KOPT-K1 (cell line): ENCODE measurements around the gene SLC7A8.
A peak's percentile ranks its signal among the peaks of the same experiment; 100 is the strongest.

Experiments
- H3K27ac ChIP-seq: fragments of 200-600 bp; sonication (generic); 2 replicates; pipeline ENCODE4 v1.5.1; 2016; ENCODE audit warnings: antibody characterized with exemption, mild to moderate bottlenecking, low read depth, low read length; ENCODE audit not compliant: poor library complexity, severe bottlenecking
- H3K36me3 ChIP-seq: fragments of 200-600 bp; sonication (generic); 2 replicates; pipeline ENCODE4 v1.5.1; 2017; ENCODE audit warnings: antibody characterized with exemption, mild to moderate bottlenecking, low read length, moderate library complexity; ENCODE audit not compliant: insufficient read depth
- H3K9me3 ChIP-seq: fragments of 200-600 bp; sonication (generic); 2 replicates; pipeline ENCODE4 v1.5.1; 2017; ENCODE audit warnings: antibody characterized with exemption, low read length, mild to moderate bottlenecking; ENCODE audit not compliant: insufficient read depth, poor library complexity, severe bottlenecking

The SLC7A8 gene

DNA sequence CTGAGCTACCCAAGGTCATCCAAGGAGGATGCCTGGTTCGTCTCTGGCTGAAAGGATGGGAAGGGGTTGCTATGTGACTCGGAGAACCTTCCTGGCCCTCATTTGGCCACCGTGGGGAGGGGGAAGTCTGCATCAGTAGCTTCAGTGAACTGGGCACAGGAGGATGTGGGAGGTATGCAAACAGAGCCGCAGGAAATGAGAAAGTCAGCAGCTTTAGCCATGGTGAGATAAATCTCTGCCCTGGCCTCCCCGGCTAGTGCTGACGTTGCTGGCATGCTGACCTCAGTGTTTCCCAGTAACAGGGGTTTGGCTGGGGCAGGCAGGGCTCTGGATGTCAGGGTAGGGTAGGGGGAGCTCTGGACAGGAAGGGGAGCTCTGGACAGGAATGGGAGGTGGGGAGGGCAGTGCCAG is 62.1 kb downstream of the SLC7A8 start:
- H3K27ac ChIP-seq = no peak overlapping the region
- no peaks in the 10 kb centered on the region for H3K9me3 ChIP-seq
- H3K36me3 ChIP-seq = no peaks in the 10 kb centered on the region

DNA sequence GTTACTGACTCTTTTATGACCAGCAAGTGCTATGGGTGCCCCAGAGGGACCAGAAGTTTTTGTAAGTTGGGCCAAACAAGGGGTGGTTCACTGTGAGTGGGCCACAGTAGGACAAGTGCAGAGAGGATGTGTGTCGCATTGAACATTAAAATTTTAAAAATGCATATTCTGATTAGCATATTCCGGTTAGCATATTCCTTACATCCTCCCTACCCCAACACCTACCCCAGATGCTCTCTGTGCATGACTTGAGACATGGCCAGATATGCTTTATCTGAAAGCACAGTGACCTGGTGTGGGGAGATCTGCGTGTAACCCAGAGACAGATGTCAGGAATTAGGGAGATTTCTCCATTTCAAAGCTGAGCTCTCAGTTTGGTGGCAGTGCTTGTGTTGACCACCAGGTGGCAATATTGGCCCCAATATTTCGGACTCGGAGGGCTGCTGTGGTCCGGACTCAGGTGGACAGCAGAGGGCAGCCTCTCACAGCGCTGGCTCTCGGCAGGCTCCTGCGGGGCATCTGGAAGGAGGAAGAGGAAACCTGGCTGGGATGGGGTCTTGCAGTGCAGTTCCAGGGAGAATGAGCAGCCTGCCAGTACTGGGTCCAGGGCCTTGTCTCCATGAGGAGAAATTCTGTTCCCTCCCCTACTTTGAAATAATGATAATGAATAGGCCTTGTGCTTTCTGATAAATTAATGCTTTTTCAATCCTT is 62.8 kb downstream of the SLC7A8 start:
- peak overlapping the region; percentile 78 for H3K27ac ChIP-seq
- no peaks in the 10 kb centered on the region for H3K9me3 ChIP-seq
- H3K36me3 ChIP-seq = no peaks in the 10 kb centered on the region

DNA sequence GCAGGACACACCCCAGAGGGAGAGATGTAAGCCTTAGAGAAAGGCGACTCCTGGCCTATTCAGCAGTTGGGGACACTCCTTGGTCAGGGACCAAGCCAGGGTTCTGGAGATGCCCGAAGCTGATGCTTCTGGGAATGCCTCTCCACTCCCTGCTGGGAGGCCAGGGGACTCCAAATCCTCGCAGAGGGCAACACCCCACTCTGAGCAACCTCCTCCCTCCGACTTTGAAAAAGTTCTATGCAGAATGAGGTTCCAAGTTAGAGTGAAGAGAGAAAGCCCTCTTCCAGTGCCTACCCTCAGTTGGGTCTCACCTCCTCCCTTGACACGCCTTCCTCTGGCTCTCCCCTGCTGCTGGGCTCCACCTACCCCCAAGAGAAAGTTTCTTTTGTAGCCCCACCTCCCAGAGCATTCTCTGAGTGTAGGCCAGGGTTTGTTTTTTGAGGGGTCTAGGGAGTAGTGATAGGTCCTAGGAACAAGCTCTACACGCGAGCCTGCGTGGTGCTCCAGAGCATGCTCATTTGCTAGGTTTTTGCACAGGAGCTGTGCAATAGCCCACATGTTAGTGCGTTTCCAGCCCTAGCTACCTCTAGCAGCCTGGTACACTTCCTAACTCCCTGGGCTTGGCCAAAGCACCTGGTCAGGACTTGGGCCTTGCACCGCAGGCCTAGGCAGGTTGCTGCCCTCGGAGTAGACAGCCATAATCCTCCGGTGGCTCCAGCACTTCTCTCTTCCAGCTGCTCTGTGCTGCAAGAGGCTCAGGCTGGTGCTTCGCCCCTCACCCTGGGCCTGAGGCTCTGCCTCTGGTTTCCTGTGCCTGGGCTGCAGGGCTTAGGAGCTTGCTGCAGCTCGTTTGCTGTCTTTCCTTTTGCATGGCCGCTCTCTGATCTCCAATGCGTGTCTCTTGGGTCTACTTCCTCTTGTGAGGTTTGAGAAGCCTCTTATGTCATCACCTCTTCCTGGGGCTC is 63.8 kb downstream of the SLC7A8 start:
- Histone ChIP-seq H3K27ac (peak overlapping the region; percentile 78), H3K9me3 (no peaks in the 10 kb centered on the region), H3K36me3 (no peaks in the 10 kb centered on the region)

DNA sequence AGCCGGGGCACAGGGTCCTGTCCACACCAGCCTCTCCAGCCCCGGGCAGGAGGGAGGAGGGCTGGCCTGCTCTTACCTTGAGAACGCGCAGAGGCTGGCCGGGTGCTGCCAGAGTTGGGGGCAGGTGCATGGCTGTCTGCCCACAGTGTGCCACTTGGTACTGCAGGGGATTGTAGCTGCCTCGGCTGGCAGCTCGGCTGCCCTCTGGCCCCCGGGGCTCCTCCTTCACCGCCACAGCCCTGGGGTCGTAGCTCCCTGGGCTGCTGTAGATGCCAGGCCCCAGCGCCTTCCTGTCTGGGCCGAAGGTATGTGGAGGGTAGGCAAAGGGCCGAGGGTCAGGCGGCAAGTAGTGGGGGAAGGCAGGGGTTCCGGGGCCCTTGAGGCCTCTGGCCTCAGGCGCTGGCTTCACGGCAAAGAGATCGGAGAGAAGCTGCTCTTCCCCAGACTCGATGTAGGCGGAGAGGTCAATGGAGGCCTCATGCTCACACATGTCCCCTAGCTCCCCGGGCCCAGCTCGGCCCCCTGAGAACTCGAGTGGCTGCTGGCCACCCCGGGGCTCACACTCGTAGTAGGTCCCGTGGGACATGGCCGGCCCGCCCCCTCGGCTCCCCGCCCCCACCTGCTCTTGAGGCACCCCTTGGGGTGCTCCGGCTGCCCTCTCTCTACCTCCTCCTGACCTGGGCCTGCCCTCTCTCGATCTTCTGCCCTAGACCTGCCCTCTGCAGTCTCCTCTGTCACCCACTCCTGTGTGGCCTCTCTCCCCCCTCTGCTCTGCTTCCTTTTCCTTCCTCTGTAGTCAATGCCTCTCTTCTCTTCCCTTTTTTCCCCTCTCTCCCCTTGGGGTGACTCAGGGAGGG is 64.7 kb downstream of the SLC7A8 start, which contains the start of gene CEBPE:
CEBPE (minus strand) TSS at position 750 of the 857 bp plus-strand sequence; CDS start at position 586, 164 bp downstream.
- no peaks in the 10 kb centered on the region for H3K36me3 ChIP-seq
- H3K27ac ChIP-seq = peak within 1 kb of the TSS; percentile 78
- H3K9me3 ChIP-seq = no peaks in the 10 kb centered on the region

DNA sequence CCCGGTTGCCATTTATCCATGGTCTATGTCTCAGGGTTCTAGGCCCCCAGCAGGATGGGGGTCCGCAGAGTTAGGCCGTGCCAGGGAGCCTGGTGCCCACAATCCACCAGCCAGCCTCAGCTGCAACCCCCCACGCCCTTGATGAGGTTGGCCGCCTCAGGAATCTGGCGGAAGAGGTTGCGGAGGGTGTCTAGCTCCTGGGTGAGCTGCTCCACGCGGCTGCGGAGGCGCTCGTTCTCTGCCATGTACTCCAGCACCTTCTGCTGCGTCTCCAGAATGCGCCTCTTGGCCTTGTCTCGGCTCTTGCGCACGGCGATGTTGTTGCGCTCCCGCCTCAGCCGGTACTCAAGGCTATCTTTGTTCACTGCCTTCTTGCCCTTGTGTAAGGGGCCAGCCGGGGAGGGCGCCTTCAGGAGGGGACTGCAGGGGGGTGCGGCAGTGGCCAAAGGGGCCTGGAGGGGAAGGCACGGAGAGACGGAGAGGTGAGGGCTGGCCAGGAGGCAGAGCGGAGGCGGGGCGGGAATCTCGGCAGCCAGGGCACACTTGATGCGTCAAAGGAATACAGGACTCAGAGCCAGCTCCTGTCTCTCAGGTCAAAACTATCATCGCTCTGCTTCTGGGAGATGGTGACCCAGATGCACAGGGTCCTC is 66.0 kb downstream of the SLC7A8 start:
- Histone ChIP-seq H3K36me3 (no peaks in the 10 kb centered on the region), H3K9me3 (no peaks in the 10 kb centered on the region), H3K27ac (peak overlapping the region; percentile 78)

DNA sequence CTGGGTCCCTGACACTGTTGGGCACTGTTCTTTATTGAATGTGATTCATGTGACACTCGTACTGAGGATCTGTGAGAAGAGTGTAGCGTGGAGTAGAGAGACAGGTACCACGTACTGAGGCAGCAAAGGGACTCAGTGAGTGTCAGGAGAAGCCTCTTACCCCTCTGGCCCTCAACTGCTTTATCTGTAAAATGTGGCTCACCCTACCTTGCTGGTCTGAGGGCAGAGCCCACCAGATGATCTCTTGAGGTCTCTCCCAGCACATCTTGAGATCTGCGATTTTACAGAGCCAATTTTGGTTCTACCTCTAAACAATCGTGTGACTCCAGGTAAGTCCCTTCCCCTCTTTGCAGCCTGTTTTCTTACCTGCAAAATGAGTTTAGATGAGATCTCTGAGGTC is 67.5 kb downstream of the SLC7A8 start:
- Histone ChIP-seq H3K27ac (peak overlapping the region; percentile 60), H3K9me3 (no peaks in the 10 kb centered on the region)

DNA sequence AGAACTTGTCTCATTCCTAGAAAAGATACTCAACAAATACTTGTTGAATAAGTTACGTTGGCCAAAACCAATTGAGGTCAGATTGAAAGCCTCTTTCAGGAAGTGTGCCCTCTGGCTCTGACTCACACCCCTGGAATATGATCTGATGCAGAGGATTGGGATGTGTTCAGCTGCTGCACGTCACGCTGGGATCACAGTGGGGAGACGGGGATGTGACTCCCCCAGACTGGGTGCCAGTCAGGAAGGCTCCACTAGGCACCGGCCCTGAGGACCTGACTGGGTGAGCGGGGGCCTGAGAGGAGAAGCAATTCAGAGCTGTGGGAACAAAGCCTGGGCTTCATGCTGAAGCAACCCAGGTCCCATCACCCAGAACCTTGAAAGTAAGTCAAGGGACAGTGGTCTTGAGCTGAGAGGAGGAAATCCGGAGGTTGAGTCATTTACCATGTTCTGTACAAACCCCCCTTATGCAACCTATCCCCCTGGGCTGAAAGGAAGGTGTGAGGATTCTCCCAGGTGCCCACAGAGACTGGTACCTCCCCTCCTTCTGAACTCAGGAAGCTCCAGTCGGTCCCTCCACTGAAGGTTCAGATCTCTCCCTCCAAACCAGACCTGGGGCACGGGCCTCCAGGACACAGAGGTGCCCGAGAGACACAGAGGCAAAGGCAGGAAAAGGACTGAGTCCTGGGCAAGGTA is 68.3 kb downstream of the SLC7A8 start:
- Histone ChIP-seq H3K27ac (peak overlapping the region; percentile 60), H3K9me3 (no peaks in the 10 kb centered on the region), H3K36me3 (no peaks in the 10 kb centered on the region)

More for the DNA sequence above, 67.5 kb downstream of the SLC7A8 start:
- no peaks in the 10 kb centered on the region for H3K36me3 ChIP-seq

DNA sequence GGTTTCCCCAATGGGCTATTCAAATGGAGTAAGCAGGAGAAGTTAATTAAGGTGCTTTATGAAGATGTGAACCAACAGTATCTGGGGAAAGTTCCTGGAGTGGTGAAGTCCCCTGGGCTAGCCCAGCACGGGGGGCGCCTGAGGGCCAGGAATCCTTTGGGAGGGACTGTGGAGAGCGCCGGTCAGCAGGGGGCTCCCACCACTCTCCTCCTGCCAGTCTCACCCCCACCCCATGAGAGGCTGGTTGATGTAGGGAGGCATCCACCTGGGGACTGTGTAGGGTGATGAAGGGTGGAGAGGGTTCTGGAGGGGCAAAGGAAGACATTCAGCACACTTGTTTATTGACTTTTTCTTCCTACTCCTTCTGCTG is 68.8 kb downstream of the SLC7A8 start:
- Histone ChIP-seq H3K9me3 (no peaks in the 10 kb centered on the region), H3K27ac (peak overlapping the region; percentile 60), H3K36me3 (no peaks in the 10 kb centered on the region)

DNA sequence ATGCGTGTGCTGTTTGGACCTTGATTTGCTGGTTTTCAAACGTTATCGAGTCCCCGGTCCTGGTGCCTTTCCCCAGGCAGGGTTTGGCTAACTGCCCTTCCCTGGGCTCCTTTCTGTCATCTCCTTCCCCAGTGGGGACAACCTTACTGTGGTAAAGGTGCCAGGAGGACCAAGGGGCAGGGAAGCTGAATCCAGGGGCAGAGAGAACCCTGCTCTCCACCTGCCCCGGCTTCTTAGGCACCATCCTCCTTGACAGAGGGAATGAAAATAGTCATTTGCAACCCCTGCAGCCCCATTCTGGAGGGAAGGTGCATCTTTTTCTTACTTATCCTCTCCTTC is 69.4 kb downstream of the SLC7A8 start:
- Histone ChIP-seq H3K36me3 (no peaks in the 10 kb centered on the region), H3K27ac (peak overlapping the region; percentile 60), H3K9me3 (no peaks in the 10 kb centered on the region)

DNA sequence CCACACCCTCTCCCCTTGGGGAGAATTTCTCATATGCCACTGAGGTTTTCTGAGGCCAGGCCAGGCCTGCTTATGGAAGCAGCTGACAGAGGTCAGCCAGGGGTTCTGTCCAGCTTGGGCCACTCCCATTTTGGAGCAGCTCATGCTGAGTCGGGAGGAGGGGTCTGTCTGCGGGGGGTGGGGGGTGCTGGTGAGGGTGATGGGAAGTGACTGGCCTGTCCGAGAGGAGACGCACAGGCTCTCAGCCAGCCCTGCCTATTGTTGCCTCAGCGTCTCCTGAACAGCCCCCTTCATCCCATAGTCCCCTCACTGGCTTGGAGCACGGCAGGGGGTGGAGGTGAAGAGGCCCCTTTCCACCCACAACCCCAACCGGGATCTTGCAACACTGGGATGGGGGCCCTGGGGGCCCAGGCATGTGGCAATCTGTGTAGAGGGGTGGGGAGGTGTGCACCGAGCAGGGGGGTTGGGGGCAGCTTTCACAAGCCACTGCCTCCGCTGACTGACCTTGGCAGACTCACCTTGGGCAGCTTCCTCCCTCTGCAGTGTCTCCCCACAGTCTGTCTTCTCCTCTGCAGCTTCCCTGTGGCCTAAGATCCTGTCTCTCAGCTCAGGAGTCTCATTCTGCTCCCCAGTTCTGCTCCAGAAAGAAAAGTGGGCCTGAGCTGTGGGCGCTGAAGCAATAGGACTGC is 69.9 kb downstream of the SLC7A8 start:
- Histone ChIP-seq H3K27ac (peak overlapping the region; percentile 60), H3K9me3 (no peaks in the 10 kb centered on the region), H3K36me3 (no peaks in the 10 kb centered on the region)

DNA sequence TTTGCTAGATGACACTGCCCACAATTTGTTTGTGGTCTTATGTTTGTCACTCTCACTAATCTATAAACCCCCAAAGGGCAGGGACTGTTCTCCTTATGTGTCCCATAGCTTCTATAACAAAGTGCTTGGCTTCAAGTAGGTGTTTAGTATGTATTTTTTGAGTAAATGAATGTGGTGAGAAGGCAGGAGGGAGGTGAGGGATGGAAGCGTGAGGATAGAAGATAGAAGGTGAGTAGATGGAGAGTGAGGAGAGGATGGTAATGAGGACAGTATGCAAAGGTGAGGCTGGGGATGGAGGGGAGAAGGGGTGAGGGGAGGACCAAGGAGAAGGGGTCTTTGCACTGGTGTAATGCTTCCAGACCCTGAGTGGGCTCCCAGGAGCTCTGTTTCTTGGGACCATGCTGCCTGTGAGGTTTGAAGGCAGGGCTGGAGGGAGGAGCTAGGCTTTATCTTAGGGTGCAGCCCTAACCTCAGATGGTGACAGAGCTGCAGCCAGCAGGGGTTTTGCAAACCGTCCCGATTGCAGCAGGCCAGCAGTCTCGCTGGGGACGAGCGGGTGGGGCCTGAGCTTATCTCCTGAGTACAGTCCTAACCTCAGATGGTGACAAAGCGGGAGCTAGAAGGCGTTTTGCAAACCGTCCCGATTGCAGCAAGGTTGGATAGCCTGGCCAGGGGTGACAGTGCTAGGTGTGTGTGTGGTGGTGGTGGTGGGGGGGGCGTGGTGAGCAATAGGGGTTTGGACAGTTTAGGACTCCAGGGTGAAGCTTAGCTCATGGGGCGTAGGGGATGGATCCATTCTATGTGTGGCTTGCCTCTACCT is 70.9 kb downstream of the SLC7A8 start:
- Histone ChIP-seq H3K27ac (peak overlapping the region; percentile 60), H3K9me3 (no peaks in the 10 kb centered on the region), H3K36me3 (no peaks in the 10 kb centered on the region)

DNA sequence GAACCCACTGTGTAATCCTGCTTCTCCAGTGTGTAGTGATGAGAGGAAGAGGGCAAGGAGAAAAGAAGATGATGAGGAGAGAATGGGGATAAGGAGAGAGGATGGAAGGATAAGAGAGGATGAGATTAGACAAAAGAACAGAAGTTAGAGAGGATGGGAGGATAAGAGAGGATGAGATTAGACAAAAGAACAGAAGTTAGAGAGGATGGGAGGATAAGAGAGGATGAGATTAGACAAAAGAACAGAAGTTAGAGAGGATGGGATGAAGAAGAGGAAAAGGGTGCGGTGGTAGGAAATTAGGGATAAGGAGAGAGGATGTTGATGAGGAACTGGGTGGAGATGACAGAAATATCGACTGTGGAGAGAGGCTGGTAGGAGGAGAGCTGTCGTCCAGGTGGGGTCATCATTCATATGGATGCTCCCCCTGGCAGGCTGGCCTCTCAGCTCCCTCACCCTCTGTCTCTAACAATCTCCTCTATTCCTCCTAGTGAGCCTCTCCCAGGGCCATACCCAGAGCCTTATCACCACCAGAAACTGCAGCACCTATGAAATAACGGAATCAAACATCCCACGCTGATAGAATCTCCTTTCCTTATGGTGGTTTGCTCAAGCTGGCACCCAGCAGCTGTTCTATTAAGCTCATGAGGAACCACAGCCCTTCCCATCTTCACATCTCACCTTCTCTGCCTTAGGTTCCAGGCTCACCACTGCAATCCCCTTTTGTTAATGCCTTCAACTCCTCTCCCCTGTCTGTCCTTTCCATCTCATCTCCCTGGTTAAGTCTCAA is 72.7 kb downstream of the SLC7A8 start:
- H3K9me3 ChIP-seq = no peaks in the 10 kb centered on the region
- no peaks in the 10 kb centered on the region for H3K36me3 ChIP-seq
- peak overlapping the region; percentile 60 for H3K27ac ChIP-seq
